C4-2B (cell line): ENCODE data around the gene CRYAA.

ENCODE experiments used
- ZFX ChIP-seq: fragments of 450-650 bp; IDR thresholded peaks from 2 replicates; pipeline ENCODE4 v1.6.1; 2017
- TF ChIP-seq, protein P1 (sequence below): fragments of 450-650 bp; conservative IDR thresholded peaks from 2 replicates; pipeline ENCODE4 v1.5.1; 2017; ENCODE audit warnings: mild to moderate bottlenecking

DNA sequence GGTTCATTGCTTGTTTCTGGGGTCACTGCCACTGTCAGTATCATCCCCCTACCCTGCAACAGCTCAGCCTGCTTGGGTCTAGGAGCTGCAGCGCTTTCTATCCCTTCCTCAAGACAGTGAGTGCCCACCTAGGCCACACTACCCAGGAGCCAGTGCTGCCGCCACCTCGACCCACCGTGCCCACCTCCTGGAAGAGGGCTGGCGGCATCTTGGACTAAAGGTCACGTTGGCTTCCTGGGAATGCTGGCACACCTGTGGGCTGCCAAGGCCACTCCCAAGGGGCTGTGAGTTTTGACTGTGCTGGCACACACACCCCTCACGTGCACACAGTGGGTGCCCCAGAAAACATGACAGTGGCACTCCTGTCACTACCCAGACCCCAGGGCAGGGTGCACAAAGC lies 22.1 kb downstream of the CRYAA start:
- TF ChIP-seq, protein P1, sequence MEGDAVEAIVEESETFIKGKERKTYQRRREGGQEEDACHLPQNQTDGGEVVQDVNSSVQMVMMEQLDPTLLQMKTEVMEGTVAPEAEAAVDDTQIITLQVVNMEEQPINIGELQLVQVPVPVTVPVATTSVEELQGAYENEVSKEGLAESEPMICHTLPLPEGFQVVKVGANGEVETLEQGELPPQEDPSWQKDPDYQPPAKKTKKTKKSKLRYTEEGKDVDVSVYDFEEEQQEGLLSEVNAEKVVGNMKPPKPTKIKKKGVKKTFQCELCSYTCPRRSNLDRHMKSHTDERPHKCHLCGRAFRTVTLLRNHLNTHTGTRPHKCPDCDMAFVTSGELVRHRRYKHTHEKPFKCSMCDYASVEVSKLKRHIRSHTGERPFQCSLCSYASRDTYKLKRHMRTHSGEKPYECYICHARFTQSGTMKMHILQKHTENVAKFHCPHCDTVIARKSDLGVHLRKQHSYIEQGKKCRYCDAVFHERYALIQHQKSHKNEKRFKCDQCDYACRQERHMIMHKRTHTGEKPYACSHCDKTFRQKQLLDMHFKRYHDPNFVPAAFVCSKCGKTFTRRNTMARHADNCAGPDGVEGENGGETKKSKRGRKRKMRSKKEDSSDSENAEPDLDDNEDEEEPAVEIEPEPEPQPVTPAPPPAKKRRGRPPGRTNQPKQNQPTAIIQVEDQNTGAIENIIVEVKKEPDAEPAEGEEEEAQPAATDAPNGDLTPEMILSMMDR: no peak
- TF ChIP-seq ZFX: no peak
